ENCODE measurements around the gene KDM2A.

KDM2A gene

DNA sequence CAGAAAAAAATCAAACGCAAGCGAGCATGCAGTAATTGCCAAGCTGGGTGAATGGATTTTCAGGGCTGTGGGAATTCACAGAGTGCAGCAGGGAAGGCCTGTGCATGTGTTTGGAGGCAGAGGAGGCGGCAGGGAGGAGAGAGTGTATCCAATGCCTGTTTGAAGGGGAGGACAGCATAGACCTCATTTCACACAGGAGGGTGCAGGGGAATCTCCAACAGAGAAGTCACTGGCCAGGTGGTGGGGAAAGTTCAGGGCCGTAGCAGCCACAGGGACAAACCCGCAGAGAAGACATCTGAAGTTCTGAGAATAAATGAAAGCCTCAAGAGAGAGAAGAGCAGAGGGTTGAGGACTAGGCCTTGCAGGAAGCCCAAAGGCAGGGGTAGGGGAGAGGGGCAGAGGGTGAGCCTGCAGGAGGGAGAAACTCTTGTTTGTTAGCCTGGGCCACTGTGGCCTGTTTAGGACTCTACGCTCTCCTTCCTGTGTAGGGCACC lies 19.2 kb upstream of the KDM2A start:
- no peak overlapping the region; the same call in 1 of the 2 replicates for H3K4me3 ChIP-seq (ENCODE audit: low read depth, low read length)
- peak; percentile 38 for DNase-seq (ENCODE audit: low read depth)
- TF ChIP-seq, protein P1, sequence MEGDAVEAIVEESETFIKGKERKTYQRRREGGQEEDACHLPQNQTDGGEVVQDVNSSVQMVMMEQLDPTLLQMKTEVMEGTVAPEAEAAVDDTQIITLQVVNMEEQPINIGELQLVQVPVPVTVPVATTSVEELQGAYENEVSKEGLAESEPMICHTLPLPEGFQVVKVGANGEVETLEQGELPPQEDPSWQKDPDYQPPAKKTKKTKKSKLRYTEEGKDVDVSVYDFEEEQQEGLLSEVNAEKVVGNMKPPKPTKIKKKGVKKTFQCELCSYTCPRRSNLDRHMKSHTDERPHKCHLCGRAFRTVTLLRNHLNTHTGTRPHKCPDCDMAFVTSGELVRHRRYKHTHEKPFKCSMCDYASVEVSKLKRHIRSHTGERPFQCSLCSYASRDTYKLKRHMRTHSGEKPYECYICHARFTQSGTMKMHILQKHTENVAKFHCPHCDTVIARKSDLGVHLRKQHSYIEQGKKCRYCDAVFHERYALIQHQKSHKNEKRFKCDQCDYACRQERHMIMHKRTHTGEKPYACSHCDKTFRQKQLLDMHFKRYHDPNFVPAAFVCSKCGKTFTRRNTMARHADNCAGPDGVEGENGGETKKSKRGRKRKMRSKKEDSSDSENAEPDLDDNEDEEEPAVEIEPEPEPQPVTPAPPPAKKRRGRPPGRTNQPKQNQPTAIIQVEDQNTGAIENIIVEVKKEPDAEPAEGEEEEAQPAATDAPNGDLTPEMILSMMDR (IDR thresholded peaks at IDR 0.05; ENCODE audit: low read depth, low read length, missing control alignments), result no peak

DNA sequence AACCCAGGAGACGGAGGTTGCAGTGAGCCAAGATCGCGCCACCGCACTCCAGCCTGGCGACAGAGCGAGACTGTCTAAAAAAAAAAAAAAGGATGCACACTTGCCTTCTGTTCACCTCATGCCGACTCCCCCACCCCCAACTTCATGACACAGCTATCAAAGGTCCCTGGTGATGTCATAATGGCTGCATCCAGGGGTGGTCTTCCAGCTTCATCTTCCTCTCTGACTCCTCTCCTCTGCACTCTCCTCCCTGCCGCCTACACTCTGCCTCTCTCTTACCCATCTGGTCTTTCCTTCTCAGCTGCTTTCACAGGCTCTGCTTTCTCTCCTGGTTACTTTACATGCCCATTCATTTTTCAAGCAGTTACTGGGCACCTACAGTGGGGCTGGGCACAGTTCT lies 16.4 kb upstream of the KDM2A start:
- DNase-seq (ENCODE audit: low read depth), result no peak
- TF ChIP-seq, protein P1 (IDR thresholded peaks at IDR 0.05; ENCODE audit: low read depth, low read length, missing control alignments), result no peak
- H3K4me3 ChIP-seq (ENCODE audit: low read depth, low read length), result no peak overlapping the region

DNA sequence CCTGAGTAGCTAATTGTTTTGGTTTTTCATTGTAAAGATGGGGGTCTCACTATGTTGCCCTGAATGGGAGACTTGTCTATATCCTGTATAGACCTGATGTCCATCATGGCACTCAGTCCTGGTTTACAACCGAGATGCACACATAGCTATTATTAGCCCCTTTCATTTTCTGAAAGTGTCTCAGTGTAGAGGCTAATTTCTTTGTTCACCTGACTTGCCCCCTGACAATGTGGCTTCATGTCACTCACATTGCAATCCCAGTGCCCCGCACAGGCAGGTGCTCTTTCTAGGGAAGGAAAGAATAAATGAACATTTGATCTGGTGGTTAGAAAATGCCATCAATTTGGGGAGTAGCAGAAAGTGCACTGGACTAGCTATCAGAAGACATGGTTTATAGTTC lies 13.1 kb upstream of the KDM2A start:
- TF ChIP-seq, protein P1 (IDR thresholded peaks at IDR 0.05; ENCODE audit: low read depth, low read length, missing control alignments), result no peak
- H3K4me3 ChIP-seq (ENCODE audit: low read depth, low read length), result no peak overlapping the region
- DNase-seq (ENCODE audit: low read depth), result no peak

DNA sequence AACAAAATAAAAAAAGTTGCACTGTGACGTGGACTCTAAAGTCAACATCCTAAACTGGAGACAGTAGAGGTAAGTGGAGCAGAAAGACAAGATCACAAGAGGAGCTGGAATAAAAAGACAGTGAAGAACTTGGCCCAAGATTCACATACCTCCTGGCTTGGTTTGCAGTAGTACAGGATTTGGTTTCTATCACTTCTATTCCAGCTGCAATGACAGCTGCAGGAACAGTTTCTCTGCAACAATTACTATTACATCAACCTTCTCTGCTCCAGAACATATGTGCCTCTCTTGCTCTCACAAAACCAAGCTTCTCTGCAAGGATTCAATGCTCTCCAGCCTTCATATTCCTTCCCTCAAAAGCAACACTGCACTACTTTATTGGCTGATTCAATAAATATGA lies 7.8 kb upstream of the KDM2A start:
- H3K4me3 ChIP-seq (ENCODE audit: low read depth, low read length), result no peak overlapping the region
- DNase-seq (ENCODE audit: low read depth), result no peak
- TF ChIP-seq, protein P1 (IDR thresholded peaks at IDR 0.05; ENCODE audit: low read depth, low read length, missing control alignments), result no peak

DNA sequence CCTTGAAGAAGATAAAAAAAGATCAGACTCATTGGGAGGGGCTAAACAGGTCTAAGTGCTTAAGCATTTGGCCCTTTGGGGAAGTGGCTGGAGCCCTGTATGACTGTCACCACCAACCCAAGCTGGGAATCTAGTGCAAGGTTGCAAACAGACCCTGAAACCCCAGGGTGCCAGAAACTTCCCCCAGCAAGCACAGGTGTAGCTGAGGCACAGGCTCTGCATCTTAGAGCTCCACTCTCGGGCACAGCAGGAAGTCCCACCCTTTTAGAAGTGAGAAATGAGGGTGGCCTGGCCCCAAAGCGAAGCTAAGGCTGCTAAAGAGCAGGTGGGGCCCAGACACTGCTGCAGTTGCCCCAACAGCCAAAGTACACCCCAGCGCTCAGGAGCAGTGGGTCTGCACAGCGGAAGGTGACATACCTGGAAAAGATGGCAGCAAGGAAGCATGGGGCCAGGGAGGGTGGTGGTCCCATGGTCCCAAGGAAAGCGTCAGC lies 5.8 kb upstream of the KDM2A start:
- DNase-seq (ENCODE audit: low read depth), result peak; percentile 98
- TF ChIP-seq, protein P1 (IDR thresholded peaks at IDR 0.05; ENCODE audit: low read depth, low read length, missing control alignments), result peak; percentile 2

DNA sequence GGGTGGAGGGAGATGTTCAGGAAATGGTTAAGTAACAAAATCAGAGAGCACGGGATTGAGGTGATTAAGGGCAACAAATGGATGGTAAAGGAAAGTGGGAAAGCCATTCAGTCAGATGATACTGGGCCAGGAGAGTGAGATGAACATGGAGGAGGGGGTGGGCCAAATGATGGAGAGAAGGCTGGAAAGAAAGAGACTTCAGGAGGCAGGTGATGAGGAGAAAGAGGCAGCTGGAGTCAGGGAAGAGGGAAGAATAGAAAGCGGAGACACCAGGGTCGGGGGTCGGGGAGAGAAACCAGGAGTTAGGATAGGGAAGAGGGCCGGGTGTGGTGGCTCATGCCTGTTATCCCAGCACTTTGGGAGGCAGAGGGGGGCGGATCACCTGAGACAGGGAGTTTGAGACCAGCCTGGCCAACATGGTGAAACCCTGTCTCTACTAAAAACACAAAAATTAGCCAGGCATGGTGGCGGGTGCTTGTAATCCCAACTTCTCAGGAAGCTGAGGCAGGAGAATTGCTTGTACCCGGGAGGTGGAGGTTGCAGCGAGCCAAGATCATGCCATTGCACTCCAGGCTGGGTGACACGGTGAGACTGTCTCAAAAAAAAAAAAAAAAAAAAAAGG lies 4.7 kb upstream of the KDM2A start:
- TF ChIP-seq, protein P1 (IDR thresholded peaks at IDR 0.05; ENCODE audit: low read depth, low read length, missing control alignments), result no peak
- H3K4me3 ChIP-seq (ENCODE audit: low read depth, low read length), result peak overlapping the region; percentile 16; the same call in 1 of the 2 replicates
- no peak for DNase-seq (ENCODE audit: low read depth)

More for the DNA sequence above, 5.8 kb upstream of the KDM2A start:
- no peak overlapping the region for H3K4me3 ChIP-seq (ENCODE audit: low read depth, low read length)

DNA sequence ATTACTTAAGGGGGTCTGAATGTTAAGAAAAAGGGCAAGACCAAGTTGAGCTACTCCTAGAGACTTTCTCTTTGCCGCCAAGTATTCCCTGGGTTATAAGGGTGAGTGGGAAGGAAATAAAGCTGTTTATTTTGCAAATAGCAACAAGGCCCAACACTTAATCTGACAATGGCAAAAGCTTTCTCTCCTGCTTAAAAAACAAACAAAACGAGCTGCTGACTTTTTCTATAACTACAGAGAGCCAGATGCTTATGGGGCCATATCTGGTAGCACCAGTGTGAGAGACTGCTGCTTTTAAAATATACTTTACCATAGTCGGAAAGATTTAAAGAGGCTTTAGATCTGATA lies 2.3 kb upstream of the KDM2A start:
- TF ChIP-seq, protein P1 (IDR thresholded peaks at IDR 0.05; ENCODE audit: low read depth, low read length, missing control alignments), result no peak
- no peak overlapping the region for H3K4me3 ChIP-seq (ENCODE audit: low read depth, low read length)
- DNase-seq (ENCODE audit: low read depth), result no peak

Measured in GM12864 (cell line).